T-cell (primary cell): ENCODE results near the gene NR2F1. TPM values are rescaled to one million over a fixed set of nuclear protein-coding genes. Genes with fewer than 3 reads are reported as not detected.
"Not testable (repeated sequence)": the region's sequence is repeated elsewhere in the genome, so short reads cannot be mapped to it uniquely, and the experiment has no call there.

Experiments
- ATAC-seq, 4 experiments: fragments of 200-7000 bp in 3 of 4; fragments of 150-1000 bp in 1 of 4; cut with Tn5 transposase; replicated peaks in 1 of 4; 1 replicate in 3 of 4; 2 replicates in 1 of 4; pipeline ENCODE4 v1.10.0; 2021; ENCODE audit warnings: moderate library complexity in 3 of 4, mild to moderate bottlenecking in 2 of 4, moderate number of reproducible peaks in 1 of 4
- CTCF ChIA-PET, 2 donors: fragments of 300-600 bp; sonication (Branson Sonifier 250); formaldehyde crosslinking; loops; one replicate each; lab custom pipeline; 2022; ENCODE audit warnings: antibody characterized with exemption in 2 of 2; lab: Charles Lee
- POLR2A ChIA-PET, 2 donors: fragments of 300-600 bp; sonication (Branson Sonifier 250); formaldehyde crosslinking; loops; one replicate each; lab custom pipeline; 2022; ENCODE audit warnings: antibody characterized with exemption in 2 of 2; lab: Charles Lee
- DNase-seq, 35 experiments: peaks; one replicate each; pipeline versions ENCODE4 v3.0.0 to v3.0.0-alpha.2; 2013 to 2023
- H3K27ac ChIP-seq: one replicate; pipeline ENCODE4 v1.5.1; 2013; ENCODE audit warnings: low read length
- H3K27me3 ChIP-seq, 2 experiments: replicated peaks in 1 of 2; 1 replicate in 1 of 2; 2 replicates in 1 of 2; pipeline versions ENCODE4 v1.6.1 to v1.7.0; 2013; ENCODE audit warnings: low read length in 1 of 2, mixed read lengths in 1 of 2; ENCODE audit not compliant: control insufficient read depth in 2 of 2, insufficient read depth in 2 of 2; ENCODE audit errors: extremely low read depth in 1 of 2
- H3K36me3 ChIP-seq, 2 donors: 1 replicate in 1 of 2; 2 replicates in 1 of 2; pipeline versions ENCODE4 v1.6.1 to v1.7.0; 2013; ENCODE audit warnings: low read length in 1 of 2; ENCODE audit not compliant: control insufficient read depth in 2 of 2, insufficient read depth in 1 of 2; ENCODE audit errors: extremely low read depth in 1 of 2
- H3K4me1 ChIP-seq, 2 experiments: 1 replicate in 1 of 2; 2 replicates in 1 of 2; pipeline versions ENCODE4 v1.6.1 to v1.7.0; 2013; ENCODE audit warnings: low read length in 2 of 2, mixed read lengths in 1 of 2; ENCODE audit not compliant: insufficient read depth in 2 of 2, control insufficient read depth in 1 of 2; ENCODE audit errors: extremely low read depth in 1 of 2
- H3K4me3 ChIP-seq, 2 donors: 1 replicate in 1 of 2; 2 replicates in 1 of 2; pipeline versions ENCODE4 v1.5.1 to v1.7.0; 2013; ENCODE audit warnings: mild to moderate bottlenecking in 2 of 2, low read length in 1 of 2, moderate library complexity in 1 of 2; ENCODE audit not compliant: control insufficient read depth in 1 of 2; ENCODE audit errors: extremely low read depth in 1 of 2
- H3K9me3 ChIP-seq: 2 replicates; pipeline ENCODE4 v1.7.0; 2013
- H3K27ac Mint-ChIP-seq, 2 donors: one replicate each; pipeline ENCODE4 v1.8.0; 2020 to 2021; ENCODE audit warnings: mild to moderate bottlenecking in 2 of 2, mixed read lengths in 2 of 2
- H3K27me3 Mint-ChIP-seq, 2 donors: one replicate each; pipeline ENCODE4 v1.8.0; 2021 to 2022; ENCODE audit warnings: mixed read lengths in 2 of 2
- H3K36me3 Mint-ChIP-seq: one replicate; pipeline ENCODE4 v1.8.0; 2021; ENCODE audit warnings: mixed read lengths
- H3K4me1 Mint-ChIP-seq, 3 donors: one replicate each; pipeline ENCODE4 v1.8.0; 2020 to 2022; ENCODE audit warnings: mixed read lengths in 3 of 3, mild to moderate bottlenecking in 1 of 3
- H3K4me3 Mint-ChIP-seq, 3 donors: one replicate each; pipeline ENCODE4 v1.8.0; 2020 to 2022; ENCODE audit warnings: mild to moderate bottlenecking in 3 of 3, mixed read lengths in 3 of 3, moderate library complexity in 3 of 3
- H3K9me3 Mint-ChIP-seq, 3 donors: one replicate each; pipeline ENCODE4 v1.8.0; 2020 to 2022; ENCODE audit warnings: mixed read lengths in 3 of 3
- WGBS: methylation state at CpG from one replicate; pipeline ENCODE4 v1.1.5; 2013; ENCODE audit warnings: missing lambda C conversion rate; ENCODE audit not compliant: insufficient coverage; 5-methylcytosine and 5-hydroxymethylcytosine counted together
- total RNA-seq, 35 experiments: library from RNA in 6 of 35; stranded (reverse) in 6 of 35; fragments of 120-200 nt in 1 of 35; gene quantifications; one replicate each; pipeline versions ENCODE4 v1.2.1 to v1.2.4 and lab custom pipeline; 2013 to 2026

NR2F1 gene
- total RNA-seq (under 1 TPM in 3 of 5 donors, not detected in 2; 0.25 to 0.67 (median 0.33) TPM), total RNA-seq (lab: John Stamatoyannopoulos, UW) (0 to 0.09 (median 0) reads per million in 29 experiments)
- total RNA-seq (2013), result 0.07 TPM

- no peak within 1 kb of the TSS for H3K27ac Mint-ChIP-seq
- H3K27me3 ChIP-seq, result peaks cover 16 to 77% of the 10 kb centered on the region in 2 experiments
- peak within 1 kb of the TSS in 2 of 3 donors; percentile 64 to 69 for H3K4me3 Mint-ChIP-seq
- peaks cover 0 to 5% (median 0%) of the 10 kb centered on the region in 3 donors for H3K9me3 Mint-ChIP-seq
- 11% methylated on average over 10 of the region's 21 CpGs for WGBS
- H3K36me3 Mint-ChIP-seq, result no peaks in the 10 kb centered on the region
- no peak for ATAC-seq
- H3K4me3 ChIP-seq, result peak within 1 kb of the TSS in 1 of 2 donors; percentile 32
- POLR2A ChIA-PET, result interaction anchor here in 1 of 2 donors (0.7 kb wide), 2 partner anchors 10 to 1058 kb away, joined by 4 to 5 read pairs; no protein-coding TSS in a partner anchor
- peaks cover 38 to 47% of the 10 kb centered on the region in 2 donors for H3K27me3 Mint-ChIP-seq
- DNase-seq, result peak in 1 of 35 experiments; percentile 38
- H3K36me3 ChIP-seq, result no peaks in the 10 kb centered on the region
- H3K4me1 ChIP-seq, result peaks cover 11 to 66% of the 10 kb centered on the region in 2 experiments
- peaks cover 29 to 39% (median 37%) of the 10 kb centered on the region in 3 donors for H3K4me1 Mint-ChIP-seq
- no peaks in the 10 kb centered on the region for H3K9me3 ChIP-seq
- CTCF ChIA-PET, result interaction anchor here (0.6 to 1.7 kb wide), 15 partner anchors 13 to 1286 kb away, joined by 3 to 11 read pairs (median 3); no protein-coding TSS in a partner anchor
- H3K27ac ChIP-seq, result no peak within 1 kb of the TSS
Measured at GRCh38 chr5:93582677-93583438, at the start of gene NR2F1. Gene NR2F1 (plus strand): TSS chr5:93583222. CDS start chr5:93585024, 1,802 bp downstream.

GRCh38 chr5:93545872-93546271, 37.1 kb upstream of the NR2F1 start:
- CTCF ChIA-PET, result no interaction called here

GRCh38 chr5:93549594-93549993, 33.4 kb upstream of the NR2F1 start:
- H3K4me1 ChIP-seq, POLR2A ChIA-PET, H3K4me3 ChIP-seq, CTCF ChIA-PET, H3K27ac ChIP-seq, H3K36me3 Mint-ChIP-seq, H3K9me3 ChIP-seq, H3K27me3 ChIP-seq, H3K27ac Mint-ChIP-seq, DNase-seq, H3K36me3 ChIP-seq, H3K4me3 Mint-ChIP-seq, H3K9me3 Mint-ChIP-seq, H3K4me1 Mint-ChIP-seq, ATAC-seq: not testable (repeated sequence)
- peaks cover 23 to 27% of the 10 kb centered on the region in 2 donors for H3K27me3 Mint-ChIP-seq
- no CpG with 5 or more reads among the region's 3 CpGs for WGBS

More at GRCh38 chr5:93545872-93546271, 37.1 kb upstream of the NR2F1 start:
- Mint-ChIP-seq H3K4me1 (no peaks in the 10 kb centered on the region), H3K9me3 (peaks cover 0 to 4% (median 2%) of the 10 kb centered on the region in 3 donors), H3K36me3 (no peaks in the 10 kb centered on the region), H3K4me3 (no peak overlapping the region), H3K27ac (no peak overlapping the region), H3K27me3 (peaks cover 24 to 37% of the 10 kb centered on the region in 2 donors)
- no peak overlapping the region for H3K27ac ChIP-seq
- no peaks in the 10 kb centered on the region for H3K27me3 ChIP-seq
- ATAC-seq (no peak), DNase-seq (no peak)
- H3K4me3 ChIP-seq, result no peak overlapping the region
- WGBS, result no CpG with 5 or more reads among the region's 4 CpGs
- no peaks in the 10 kb centered on the region for H3K4me1 ChIP-seq
- no peaks in the 10 kb centered on the region for H3K36me3 ChIP-seq
- POLR2A ChIA-PET, result no interaction called here
- no peaks in the 10 kb centered on the region for H3K9me3 ChIP-seq

GRCh38 chr5:93557021-93557604, 25.9 kb upstream of the NR2F1 start:
- WGBS, result no CpG with 5 or more reads among the region's 2 CpGs
- CTCF ChIA-PET, result no interaction called here
- H3K27ac Mint-ChIP-seq, result no peak overlapping the region

GRCh38 chr5:93566091-93566490, 16.9 kb upstream of the NR2F1 start:
- CTCF ChIA-PET, result no interaction called here
- Histone ChIP-seq H3K4me1 (peaks cover 4 to 12% of the 10 kb centered on the region in 2 experiments), H3K4me3 (no peak overlapping the region), H3K9me3 (no peaks in the 10 kb centered on the region), H3K27ac (no peak overlapping the region), H3K36me3 (no peaks in the 10 kb centered on the region), H3K27me3 (peaks cover 18 to 33% of the 10 kb centered on the region in 2 experiments)
- Mint-ChIP-seq H3K4me3 (no peak overlapping the region), H3K9me3 (no peaks in the 10 kb centered on the region), H3K27ac (no peak overlapping the region), H3K36me3 (no peaks in the 10 kb centered on the region), H3K27me3 (peaks cover 42 to 49% of the 10 kb centered on the region in 2 donors), H3K4me1 (peaks cover 6 to 13% (median 7%) of the 10 kb centered on the region in 3 donors)
- no peak for ATAC-seq
- no peak for DNase-seq
- POLR2A ChIA-PET, result no interaction called here

More at GRCh38 chr5:93557021-93557604, 25.9 kb upstream of the NR2F1 start:
- H3K36me3 Mint-ChIP-seq, result no peaks in the 10 kb centered on the region
- Histone ChIP-seq H3K36me3 (no peaks in the 10 kb centered on the region), H3K27ac (no peak overlapping the region), H3K4me3 (no peak overlapping the region), H3K4me1 (no peaks in the 10 kb centered on the region), H3K9me3 (no peaks in the 10 kb centered on the region), H3K27me3 (peaks cover 2 to 11% of the 10 kb centered on the region in 2 experiments)
- ATAC-seq, result no peak
- H3K27me3 Mint-ChIP-seq, result peaks cover 21 to 29% of the 10 kb centered on the region in 2 donors
- no peak for DNase-seq
- H3K4me3 Mint-ChIP-seq, result no peak overlapping the region
- H3K4me1 Mint-ChIP-seq, result no peaks in the 10 kb centered on the region
- H3K9me3 Mint-ChIP-seq, result no peaks in the 10 kb centered on the region
- POLR2A ChIA-PET, result no interaction called here

- no CpG with 5 or more reads among the region's 1 CpG for WGBS
Measured at GRCh38 chr5:93567424-93567823, 15.6 kb upstream of the NR2F1 start.

More at GRCh38 chr5:93567424-93567823, 15.6 kb upstream of the NR2F1 start:
- Histone ChIP-seq H3K36me3 (no peaks in the 10 kb centered on the region), H3K27me3 (peaks cover 22 to 34% of the 10 kb centered on the region in 2 experiments), H3K4me1 (peaks cover 4 to 22% of the 10 kb centered on the region in 2 experiments), H3K27ac (no peak overlapping the region), H3K9me3 (no peaks in the 10 kb centered on the region), H3K4me3 (no peak overlapping the region)
- DNase-seq (no peak), ATAC-seq (no peak)
- Mint-ChIP-seq H3K36me3 (no peaks in the 10 kb centered on the region), H3K4me3 (no peak overlapping the region), H3K27me3 (peaks cover 53 to 60% of the 10 kb centered on the region in 2 donors), H3K27ac (no peak overlapping the region), H3K4me1 (peaks cover 13 to 18% (median 17%) of the 10 kb centered on the region in 3 donors), H3K9me3 (no peaks in the 10 kb centered on the region)
- CTCF ChIA-PET, result no interaction called here
- POLR2A ChIA-PET, result no interaction called here
